Ovary (tissue), 9 donors: ENCODE data around the gene C1QTNF6. TPM values are rescaled to one million over a fixed set of nuclear protein-coding genes. Genes with fewer than 3 reads are reported as not detected.

Source experiments
- DNase-seq, 5 donors: peaks; one replicate each; pipeline ENCODE4 v3.0.0-alpha.2; 2019 to 2020
- H3K27ac ChIP-seq, 2 donors: fragments of 200-600 bp; one replicate each; pipeline versions ENCODE4 v1.5.1 to v1.8.0; 2019 to 2022
- H3K27me3 ChIP-seq: fragments of 200-600 bp; one replicate; pipeline ENCODE4 v1.8.0; 2022
- H3K36me3 ChIP-seq: fragments of 200-600 bp; sonication (generic); one replicate; pipeline ENCODE4 v1.5.1; 2019
- H3K4me1 ChIP-seq: one replicate; pipeline ENCODE4 v1.8.1; 2013; ENCODE audit warnings: mild to moderate bottlenecking, moderate library complexity; ENCODE audit not compliant: insufficient read depth
- H3K4me3 ChIP-seq: fragments of 200-600 bp; sonication (generic); one replicate; pipeline ENCODE4 v1.5.1; 2017
- H3K9me3 ChIP-seq, 2 donors: fragments of 200-600 bp in 1 of 2; sonication (generic) in 1 of 2; one replicate each; pipeline versions ENCODE4 v1.5.1 to v1.8.1; 2013 to 2019; ENCODE audit warnings: mild to moderate bottlenecking in 1 of 2, moderate library complexity in 1 of 2
- CTCF ChIP-seq, 3 donors: fragments of 450-650 bp in 2 of 3; fragments of 200-600 bp in 1 of 3; IDR thresholded peaks; one replicate each; pipeline versions ENCODE4 v1.5.1 to v1.8.0; 2016 to 2022; ENCODE audit warnings: antibody characterized with exemption in 3 of 3, mild to moderate bottlenecking in 1 of 3
- EP300 ChIP-seq: sonication (generic); formaldehyde crosslinking; IDR thresholded peaks from one replicate; pipeline ENCODE4 v1.6.1; 2017; ENCODE audit warnings: antibody characterized with exemption
- POLR2A ChIP-seq: fragments of 450-650 bp; IDR thresholded peaks from one replicate; pipeline ENCODE4 v1.6.1; 2017; ENCODE audit warnings: antibody characterized with exemption, mild to moderate bottlenecking, moderate library complexity
- WGBS, 3 donors: extraction: QIAGEN DNeasy Blood & Tissue Kit in 1 of 3; methylation state at CpG; one replicate each; pipeline versions ENCODE4 v1.1.5 to v1.1.7; 2013 to 2017; 5-methylcytosine and 5-hydroxymethylcytosine counted together
- intact Hi-C, 4 donors: fragments of 100-400 bp; cut with DNase I; formaldehyde crosslinking; loops; one replicate each; pipeline versions ENCODE4 v1.11.0 to v1.15.1; 2022 to 2023
- polyA plus RNA-seq, 2 donors: library from polyadenylated mRNA; stranded (reverse); fragments of 200-250 nt in 1 of 2; fragments of 350-450 nt in 1 of 2; fragmentation: Illumina TruSeq in 1 of 2; extraction: RNeasy Lipid Tissue Mini Kit (QIAGEN cat#74804) in 1 of 2; gene quantifications; one replicate each; pipeline ENCODE4 v1.2.3, GENCODE V29; 2013 to 2014
- total RNA-seq, 7 donors: library from RNA; depleted of rRNA in 2 of 7; stranded (reverse); fragments of >200 nt in 2 of 7; fragmentation: NEBNext Ultra II Directional in 3 of 7; extraction: Animal tissue kit (Norgen Biotek cat#: 25700) in 3 of 7; gene quantifications; one replicate each; pipeline versions ENCODE4 v1.1.0 to v1.2.4, GENCODE V29; 2016 to 2023
- donor health status: DM: no; HTN: no; CAD: no; lungs with moderate emphysema.
- donor health status: DM: no; HTN: no; CAD: no.
- donor health status: Bipolar disorder and iron deficiency.
- donor health status: DM: yes; HTN: yes; CAD: no.
- donor health status: DM: no; HTN: no; CAD: no.
- donor health status: DM: yes; HTN: yes; CAD: no.

C1QTNF6 gene
- total and polyA plus RNA-seq, 9 donors, result 4.0 to 8.5 (median 6.4) TPM

DNA sequence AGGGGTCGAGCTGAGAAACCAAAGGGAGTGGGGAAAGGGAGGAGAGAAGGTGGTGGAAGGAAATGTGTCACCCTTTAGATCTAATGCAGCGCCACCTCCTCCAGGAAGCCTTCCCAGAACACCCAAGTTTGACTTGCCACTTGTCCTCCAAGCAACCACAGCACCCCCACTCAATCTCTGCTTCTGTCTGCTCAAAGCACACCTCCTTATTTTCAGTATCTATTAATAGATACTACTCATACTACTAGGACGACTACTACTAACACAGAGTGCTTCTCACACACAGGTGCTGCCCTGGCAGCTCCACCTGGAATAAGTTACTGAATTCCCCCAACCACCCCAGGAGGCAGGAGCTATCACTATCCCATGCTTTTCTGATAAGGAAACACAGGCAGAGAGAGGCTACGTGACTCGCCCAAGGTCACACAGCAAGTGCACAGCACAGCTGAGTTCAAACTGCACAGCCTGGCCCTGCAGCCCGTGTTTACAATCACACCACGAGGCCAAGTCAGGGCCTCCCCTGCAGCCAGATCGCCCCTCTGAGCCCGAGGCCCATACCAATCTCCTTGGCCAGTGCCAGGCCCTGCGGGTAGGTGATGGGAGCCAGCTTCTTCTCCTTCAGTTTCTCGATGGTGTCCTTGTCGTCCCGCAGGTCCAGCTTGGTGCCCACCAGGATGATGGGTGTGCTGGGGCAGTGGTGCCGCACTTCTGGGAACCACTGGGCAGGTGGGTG, 42.8 kb upstream of the C1QTNF6 start:
- Histone ChIP-seq H3K4me3 (no peak overlapping the region), H3K9me3 (no peaks in the 10 kb centered on the region), H3K4me1 (no peaks in the 10 kb centered on the region), H3K36me3 (no peaks in the 10 kb centered on the region), H3K27me3 (no peaks in the 10 kb centered on the region), H3K27ac (no peak overlapping the region)
- TF ChIP-seq EP300 (no peak), CTCF (IDR thresholded peaks at IDR 0.05) (no peak), POLR2A (no peak)
- peak in 1 of 5 donors; percentile 24 for DNase-seq
- WGBS, 3 donors, result 60 to 71% (median 65%) methylated on average over 12 to 14 of the region's 14 CpGs
- intact Hi-C loops, result no loop called here

DNA sequence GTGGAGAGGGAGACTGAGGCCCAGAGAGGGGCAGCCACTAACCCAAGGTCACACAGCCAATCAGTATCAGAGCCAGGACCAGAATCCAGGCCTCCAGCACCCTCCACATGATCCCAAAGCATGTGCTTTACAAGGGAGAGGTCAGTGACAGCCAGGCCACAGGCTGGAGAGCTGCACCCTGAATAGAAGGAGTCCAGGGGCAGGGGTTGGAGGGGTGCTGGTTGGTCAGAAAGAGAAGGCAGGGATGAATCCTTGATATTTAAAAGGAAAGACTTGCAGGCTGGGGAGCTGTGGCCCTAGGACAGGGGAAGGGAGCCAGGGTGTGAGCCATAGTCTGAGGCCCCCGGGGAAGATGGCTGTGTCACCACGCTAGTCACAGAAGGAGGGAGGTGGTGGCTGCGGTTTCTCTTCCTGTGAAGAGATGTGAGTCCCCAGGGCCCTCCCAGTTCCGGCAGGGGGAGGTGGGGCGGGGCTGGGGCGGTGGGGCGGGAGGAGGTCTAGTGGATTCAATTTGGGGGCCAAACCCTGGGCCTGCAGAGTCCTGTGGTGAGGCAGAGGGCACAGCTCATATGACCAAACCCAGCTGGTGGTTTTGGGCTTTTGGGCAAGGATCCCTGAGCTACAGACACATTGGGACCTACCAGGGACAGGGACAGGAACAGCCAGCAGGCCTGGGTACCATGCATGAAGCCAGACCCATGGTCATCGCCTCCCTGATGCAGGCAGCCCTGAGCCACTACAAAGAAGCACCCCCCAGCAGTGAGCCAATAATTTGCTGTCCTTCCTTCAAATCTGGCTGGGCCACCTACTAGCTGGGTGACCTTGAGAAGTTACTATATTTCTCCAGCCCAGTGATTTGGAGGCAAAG, 42.0 kb upstream of the C1QTNF6 start:
- intact Hi-C loops, result no loop called here
- WGBS, 3 donors, result 71 to 81% (median 76%) methylated on average over 8 of the region's 8 CpGs
- Histone ChIP-seq H3K27me3 (no peaks in the 10 kb centered on the region), H3K4me1 (no peaks in the 10 kb centered on the region), H3K4me3 (no peak overlapping the region), H3K27ac (no peak overlapping the region), H3K9me3 (no peaks in the 10 kb centered on the region), H3K36me3 (no peaks in the 10 kb centered on the region)
- TF ChIP-seq EP300, result no peak
- no peak for TF ChIP-seq CTCF (IDR thresholded peaks at IDR 0.05)
- TF ChIP-seq POLR2A, result no peak
- DNase-seq, result no peak

DNA sequence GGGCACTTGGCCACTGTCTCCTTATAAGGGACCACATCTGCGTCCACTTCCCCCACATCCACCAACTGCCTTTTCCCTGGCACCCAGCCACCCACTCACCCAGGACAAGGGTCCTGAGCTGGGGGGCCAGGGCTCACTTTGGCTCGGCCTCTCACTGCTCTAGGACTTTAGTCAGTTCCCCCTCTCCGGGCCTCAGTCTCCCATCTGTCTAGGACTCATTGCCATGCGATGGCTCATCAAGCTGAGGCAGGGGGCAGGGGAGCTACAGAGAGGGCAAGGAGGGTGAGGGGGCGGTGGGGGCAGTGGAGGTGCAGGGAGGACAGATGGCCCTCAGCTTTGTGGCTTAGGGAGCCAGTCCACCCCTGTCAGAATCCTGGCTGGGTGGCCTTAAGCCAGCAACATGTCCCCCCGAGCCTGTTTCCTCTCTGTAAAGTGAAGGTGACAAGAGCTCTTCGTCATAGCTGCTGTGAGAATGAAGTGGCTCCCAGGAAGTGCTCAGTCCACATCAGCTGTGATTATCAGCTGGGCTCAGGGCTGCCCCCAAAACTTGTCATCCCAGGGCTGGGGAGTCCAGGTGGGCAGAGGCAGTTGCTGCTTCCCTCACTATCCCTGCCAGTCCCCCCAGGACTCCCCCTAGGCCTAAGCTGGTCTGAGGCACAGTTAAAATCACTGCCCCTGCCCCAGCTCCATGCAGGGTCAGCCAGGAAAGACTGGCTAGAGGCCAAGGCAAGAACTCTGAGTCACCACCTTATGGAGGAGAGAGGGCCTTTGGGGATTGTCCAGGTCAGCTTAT, 41.2 kb upstream of the C1QTNF6 start:
- no peaks in the 10 kb centered on the region for H3K9me3 ChIP-seq
- H3K27me3 ChIP-seq, result no peaks in the 10 kb centered on the region
- TF ChIP-seq CTCF (IDR thresholded peaks at IDR 0.05) (no peak), EP300 (no peak), POLR2A (no peak)
- DNase-seq, result no peak
- intact Hi-C loops, result no loop called here
- H3K4me3 ChIP-seq, result no peak overlapping the region
- H3K36me3 ChIP-seq, result no peaks in the 10 kb centered on the region
- 71 to 79% (median 72%) methylated on average over 7 of the region's 7 CpGs for WGBS, 3 donors
- no peaks in the 10 kb centered on the region for H3K4me1 ChIP-seq
- no peak overlapping the region for H3K27ac ChIP-seq
